GM19035 (cell line): ENCODE data around the gene ADAMTSL2.

Experiments used
- ATAC-seq: cut with Tn5 transposase; IDR thresholded peaks from one replicate; pipeline ENCODE4 v1.9.1; 2021; ENCODE audit not compliant: unreplicated experiment

Gene ADAMTSL2

DNA sequence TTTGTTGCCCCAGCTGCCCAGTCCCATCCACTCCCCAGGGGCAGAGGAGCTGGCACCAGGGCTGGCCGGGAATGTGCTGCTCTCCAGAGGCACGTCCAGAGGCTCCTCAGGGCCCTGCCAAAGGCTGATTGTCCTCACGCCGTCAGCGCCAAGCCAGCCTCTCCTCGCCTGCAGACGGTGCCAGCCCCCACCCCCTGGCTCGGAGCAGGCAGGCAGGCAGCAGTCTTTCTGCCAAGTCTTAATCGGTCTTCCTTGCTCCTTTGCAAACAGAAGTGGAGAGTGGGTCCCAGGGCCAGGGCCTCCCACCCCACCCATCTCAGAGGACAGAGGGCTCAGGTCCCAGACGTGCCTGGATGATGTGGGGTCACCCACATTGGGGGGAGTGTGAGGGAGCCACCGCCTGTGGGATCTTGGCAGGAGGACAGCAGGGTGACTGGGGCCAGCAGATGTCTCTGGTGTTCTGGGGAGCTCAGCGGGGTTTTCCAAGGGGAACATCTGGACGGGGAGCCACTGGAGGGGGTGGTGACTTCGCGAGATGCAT is 38.4 kb downstream of the ADAMTSL2 start:
- no peak for ATAC-seq

DNA sequence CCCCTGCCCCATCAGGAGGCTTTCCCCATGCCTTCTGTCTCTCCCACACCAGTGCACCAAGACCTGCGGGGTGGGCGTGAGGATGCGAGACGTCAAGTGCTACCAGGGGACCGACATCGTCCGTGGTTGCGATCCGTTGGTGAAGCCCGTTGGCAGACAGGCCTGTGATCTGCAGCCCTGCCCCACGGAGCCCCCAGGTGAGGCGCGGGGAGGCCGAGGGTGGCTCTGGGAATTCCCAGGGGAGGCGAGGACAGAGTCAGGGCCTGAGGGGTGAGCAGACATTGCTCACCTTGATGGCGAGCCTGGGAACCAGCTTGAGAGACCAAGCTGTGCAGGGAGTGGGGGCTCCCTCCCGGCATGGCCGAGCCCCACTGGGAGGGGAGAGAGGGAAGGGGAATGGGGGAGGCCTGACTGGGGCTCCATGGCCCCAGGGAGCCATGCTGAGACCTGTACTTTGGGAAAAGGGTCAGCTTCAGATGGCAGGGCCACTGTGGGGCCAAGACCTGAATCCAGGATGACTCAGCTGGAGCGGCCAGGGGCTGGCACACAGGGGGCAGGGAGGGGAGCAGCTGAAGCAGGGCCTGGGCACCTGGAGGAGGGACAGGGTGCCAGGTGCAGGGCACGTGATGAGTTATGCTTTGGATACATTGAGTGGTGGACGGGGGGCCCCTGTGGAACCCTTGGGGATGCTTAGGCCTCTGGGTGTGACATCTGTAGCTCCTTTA is 39.4 kb downstream of the ADAMTSL2 start:
- no peak for ATAC-seq

DNA sequence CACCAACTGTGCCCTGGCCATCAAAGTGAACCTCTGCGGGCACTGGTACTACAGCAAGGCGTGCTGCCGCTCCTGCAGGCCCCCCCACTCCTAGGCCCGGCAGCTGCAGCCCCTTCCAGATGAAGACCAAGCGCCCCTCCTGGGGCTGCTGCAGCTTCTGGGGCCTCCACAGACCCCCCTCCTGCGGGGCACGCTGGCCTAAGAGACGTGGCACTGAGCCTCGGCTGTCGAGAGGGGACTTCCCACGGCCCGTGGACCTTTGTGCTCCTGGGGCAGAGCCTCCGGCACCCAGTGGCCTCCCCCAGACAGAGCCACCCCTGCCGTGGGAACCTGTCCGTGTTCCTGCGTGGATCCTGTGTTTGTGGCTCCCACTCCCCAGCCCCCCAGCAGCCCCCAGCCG is 40.3 kb downstream of the ADAMTSL2 start:
- no peak for ATAC-seq

DNA sequence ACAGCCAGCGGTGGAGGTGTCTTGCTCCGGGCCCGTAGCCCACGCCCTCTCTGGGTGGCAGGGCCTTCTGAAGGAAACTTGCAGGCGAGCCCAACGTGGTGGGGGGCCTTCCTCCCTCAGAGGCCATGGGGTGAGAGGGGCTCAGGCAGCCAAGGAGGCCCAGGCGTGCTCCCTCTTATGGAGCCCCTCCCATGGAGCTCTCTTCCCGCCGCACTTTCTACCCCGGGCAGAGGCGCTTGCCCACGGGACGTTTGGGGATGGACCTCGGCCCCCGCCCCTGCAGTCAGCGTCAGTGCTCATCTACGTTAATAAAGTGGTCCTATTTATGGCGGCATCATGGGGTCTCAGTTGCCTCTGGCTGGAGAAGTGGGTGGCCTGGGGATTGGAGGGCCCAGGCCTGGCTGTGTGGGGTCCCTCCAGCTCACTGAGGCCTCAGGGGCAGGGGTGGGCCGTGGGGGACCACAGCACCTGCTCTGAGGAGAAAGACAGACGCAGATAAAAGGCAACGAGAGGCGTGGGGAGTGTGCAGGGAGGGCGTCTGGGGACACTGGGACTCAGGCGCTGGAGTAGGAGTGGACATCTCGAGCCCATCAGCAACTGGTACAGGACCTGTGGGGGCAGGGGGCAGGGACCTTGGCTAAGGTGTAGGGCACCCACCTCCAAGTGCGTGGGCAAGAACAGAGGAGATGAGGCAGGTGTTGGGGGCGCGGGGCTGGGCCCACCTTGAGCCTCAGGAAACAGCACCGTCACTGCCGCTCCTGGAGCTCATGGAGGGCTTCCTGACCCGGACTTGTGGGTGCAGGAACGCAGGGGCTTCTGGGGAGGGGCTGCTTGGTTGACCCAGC is 40.9 kb downstream of the ADAMTSL2 start:
- ATAC-seq = no peak

DNA sequence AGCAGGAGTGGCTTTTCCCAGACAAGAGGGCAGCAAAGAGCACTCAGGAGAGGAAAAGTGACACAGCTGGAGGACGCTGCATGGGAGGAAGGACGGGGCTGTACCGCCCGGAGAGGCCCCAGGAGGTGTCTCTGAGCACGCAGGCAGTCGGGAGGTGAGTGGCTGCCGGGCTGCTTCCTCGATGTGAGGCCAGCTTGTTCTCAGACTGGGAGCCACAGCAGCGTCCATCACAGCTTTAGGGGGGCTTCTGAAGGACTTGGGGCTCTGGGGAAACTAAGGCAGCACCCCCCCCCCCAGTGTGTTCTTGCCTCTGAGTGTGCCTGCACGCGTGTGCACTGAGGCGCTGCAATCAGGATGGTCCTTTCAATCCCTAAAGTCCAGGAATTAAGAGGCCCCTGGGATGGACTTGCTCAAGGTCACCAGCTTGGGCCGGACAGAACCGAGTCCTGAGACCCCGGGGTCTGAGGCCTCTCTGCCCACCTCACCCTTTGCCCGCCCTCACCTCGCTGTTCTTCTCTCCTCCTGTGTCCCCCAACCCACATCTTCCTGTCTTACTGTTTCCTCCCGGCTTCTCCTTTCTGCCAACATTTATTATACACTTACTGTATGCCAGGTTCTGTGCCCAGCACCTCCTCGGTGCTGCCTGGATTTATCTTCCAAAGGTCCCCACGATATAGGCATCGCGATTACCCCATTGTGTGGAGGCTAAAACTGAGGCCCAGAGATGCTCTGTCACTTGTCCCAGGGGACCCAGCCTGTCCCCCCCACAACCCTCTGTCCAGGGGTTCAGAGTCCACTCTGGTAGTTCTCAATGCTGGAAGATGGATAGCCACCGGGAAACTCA is 41.7 kb downstream of the ADAMTSL2 start:
- ATAC-seq = no peak

DNA sequence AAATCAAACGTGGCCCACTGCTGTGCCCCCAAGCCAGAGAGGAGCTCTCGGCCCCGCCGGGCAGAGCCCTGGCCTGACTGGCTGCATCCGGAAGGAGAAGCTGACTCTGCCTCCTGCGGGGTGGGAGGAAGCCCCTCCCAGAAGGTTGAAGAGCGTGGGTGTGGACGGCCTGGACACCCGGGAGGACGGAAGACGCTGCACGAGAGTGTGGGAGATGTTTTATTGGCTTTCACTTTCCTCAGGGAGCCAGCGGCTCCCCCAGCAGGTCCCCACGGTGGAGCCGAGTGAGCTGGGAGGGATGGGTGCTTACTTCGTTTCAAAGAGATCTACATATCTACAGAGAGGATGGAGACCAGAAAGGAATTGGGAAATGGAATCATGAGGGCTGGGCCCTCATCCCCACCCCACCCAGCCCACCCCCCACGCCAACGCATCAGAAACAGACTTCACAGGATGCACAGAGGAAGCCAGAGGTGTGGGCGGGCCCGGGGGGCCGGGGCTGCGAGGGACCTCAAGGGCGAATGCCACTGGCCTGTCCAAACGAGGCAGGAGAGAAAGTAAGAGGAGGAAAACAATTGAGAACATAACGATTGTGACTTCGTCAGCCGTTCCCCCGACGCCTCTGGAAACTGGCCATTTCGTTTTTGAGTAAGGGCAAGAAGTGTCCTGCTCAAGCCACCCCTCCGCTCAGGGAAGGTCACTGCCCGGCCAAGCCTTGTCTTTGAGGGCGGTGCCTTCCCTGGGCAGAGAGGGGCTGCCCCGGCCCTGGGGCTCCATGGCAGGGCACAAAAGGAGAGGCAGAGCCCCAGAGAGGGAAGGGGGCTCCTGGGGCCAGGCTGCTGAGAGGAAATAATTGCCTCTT is 42.6 kb downstream of the ADAMTSL2 start:
- no peak for ATAC-seq

DNA sequence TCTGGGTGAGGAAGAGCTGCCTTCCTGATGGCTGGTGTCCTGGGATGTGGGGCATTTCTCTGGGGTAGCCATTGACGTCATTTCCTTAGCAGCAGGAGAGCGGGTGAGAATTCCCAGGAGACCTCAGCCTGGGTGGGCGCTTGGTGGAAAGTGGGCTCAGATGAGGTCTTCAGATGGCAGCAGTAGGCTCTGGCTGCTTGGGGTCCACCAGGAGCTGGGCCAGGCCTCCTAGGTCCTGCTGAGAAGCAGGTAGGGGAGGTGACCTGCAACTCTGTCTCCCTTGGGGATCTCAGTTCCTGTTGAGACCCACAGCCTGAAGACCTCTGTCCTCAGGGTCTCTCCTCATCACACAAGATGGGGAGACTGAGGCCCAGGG is 43.2 kb downstream of the ADAMTSL2 start:
- ATAC-seq = no peak

DNA sequence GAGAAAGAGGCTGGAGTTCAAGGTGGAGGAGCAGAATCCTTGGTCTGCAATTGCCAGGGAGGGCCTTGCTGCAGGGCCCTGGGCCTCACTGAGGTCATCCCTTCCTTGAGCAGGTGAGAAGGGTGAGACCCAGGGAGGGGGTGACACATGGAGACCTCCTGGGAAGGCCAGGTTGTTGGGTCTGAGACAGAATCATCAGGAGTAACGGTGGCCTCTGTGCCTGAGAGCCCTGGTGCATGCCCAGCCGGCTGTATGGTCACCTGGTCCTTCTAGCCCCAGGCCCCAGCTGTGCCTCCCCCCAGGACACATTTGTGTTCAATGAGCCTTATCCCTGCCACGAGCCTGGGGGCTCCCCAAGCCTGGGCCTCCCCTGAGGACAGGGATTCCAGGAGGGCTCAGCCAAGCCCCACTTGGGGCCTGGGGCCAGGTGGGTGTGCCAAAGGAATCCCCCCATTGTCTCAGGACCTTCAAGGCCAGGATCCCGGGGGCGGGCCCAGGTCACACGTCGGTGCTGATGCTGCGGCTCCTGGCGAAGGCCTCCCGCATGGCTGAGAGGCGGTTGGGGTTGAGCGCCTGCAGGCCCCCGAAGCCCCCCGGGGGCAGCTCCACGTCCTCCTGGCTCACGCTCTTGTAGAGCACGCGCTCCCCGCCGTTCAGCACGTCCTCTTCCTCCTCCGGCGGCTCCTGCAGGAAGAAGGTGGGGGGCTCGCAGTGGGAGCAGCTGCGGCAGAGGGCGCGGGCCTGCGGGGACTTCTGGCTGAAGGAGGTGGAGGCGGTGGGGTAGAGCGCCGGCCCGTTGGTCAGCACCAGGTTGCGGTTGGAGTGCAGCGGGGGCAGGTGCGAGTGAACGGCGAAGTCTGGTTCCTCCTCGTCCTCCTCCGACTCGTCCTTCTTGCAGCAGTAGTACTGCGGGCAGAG is 44.3 kb downstream of the ADAMTSL2 start:
- no peak for ATAC-seq

DNA sequence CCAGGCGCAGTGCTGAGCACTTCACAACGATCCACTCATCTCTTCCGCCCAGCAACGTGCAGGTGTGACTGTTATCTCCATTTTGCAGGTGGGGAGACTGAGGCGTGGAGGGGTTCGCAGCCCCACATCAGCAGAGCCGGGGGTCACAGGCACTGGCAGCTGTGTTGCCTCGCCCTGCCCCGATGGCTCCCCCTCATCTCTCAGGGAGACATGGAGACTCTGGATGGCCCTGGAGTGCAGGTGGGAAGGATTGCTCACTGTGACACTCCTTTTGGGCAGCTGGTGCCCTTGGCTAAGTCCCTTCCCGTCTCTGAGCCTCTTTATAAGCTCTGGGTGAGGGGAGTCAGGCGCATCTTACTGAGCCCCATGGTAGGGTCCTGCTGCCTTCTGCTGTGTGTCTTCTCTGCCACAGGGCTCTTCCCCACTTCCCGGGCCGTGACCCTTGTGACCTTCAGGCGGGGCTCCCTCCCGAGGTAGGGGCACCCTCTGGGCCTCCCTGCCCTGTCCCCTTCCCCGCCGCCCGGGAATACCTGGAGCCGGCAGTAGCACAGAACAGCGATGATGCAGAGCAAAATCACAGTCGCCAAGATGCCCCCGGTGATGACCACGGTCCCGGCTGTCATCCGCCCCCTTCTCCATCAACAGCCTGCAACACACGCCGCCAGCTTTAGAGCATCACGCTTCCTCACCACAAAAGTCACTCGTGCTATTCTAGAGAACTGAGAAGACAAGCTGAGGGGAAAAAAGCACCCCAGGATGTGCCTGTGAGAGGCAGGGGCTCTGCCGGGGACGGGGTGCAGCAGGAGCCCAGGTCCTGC is 45.3 kb downstream of the ADAMTSL2 start:
- no peak for ATAC-seq

DNA sequence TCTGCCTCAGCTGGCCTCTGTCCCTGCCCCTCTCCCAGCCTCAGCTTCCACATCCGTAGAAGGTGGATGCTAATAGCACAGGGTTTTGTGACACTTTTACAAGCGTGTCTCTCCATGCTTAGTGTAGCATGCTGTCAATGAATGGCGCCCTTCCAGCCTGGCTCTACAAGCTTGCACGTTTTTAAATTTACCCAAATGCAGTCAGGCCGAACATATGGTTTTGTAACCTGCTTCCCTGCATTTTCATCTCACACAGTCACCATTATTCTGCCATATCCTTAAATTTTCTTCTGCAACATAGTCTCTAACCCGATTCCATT is 45.9 kb downstream of the ADAMTSL2 start:
- no peak for ATAC-seq

DNA sequence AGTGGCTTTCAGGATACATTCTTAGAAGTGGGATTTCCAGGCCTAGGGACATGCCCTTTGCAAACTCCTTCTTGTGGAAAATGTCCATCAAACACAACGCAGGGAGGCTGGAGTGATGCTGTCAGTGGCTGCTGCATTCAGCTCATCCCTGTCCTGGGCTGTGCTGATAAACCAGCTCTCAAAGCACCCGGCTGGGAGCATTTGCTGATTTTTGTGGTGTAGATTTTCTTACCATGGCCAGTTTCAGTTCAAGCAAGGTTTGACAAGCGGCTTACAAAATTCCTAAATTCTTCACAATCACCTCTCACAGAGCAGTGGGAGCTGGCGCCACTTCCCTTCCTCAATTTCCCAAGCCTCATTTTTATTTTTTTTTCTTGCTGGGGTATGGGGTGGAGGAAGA is 46.5 kb downstream of the ADAMTSL2 start:
- ATAC-seq = no peak

DNA sequence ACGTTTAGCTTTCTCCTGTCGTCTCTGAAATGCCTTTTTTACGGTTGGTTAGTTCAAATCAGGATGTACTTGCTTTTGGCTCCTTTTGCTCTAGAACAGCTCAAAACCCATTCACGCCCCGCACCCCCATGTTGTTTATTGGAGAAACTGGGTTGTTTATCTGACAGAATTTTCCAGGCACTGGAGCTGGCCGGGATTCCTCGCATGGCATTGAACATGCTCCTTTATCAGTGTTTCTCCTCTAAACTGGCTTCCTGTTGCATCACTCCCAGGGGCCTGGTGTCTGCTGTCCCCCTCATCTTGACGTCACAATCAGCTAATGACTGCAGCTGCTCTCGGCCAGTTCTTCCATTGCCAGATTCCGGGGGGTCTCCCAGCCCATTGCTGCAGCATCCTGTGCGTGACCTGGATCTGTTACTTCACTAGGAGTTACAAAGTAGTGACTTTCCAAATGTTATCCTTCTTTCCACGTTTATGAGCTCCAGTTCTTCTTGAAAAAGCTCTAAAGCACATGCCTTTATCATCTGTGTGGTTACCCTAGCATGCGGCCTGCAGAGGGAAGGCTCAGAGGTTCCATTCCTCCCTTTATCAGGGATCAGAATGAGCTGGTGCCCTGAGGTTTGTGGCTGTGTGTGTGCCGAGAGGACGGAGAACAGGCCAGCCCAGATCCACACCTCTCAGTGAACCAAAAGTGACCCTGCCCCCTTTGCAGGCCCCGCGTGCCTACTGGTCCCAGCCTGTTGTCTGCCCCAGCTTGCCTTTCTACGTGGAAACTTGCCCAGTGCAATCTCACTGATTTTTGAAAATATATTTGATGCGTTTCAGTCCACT is 47.2 kb downstream of the ADAMTSL2 start:
- ATAC-seq = no peak

DNA sequence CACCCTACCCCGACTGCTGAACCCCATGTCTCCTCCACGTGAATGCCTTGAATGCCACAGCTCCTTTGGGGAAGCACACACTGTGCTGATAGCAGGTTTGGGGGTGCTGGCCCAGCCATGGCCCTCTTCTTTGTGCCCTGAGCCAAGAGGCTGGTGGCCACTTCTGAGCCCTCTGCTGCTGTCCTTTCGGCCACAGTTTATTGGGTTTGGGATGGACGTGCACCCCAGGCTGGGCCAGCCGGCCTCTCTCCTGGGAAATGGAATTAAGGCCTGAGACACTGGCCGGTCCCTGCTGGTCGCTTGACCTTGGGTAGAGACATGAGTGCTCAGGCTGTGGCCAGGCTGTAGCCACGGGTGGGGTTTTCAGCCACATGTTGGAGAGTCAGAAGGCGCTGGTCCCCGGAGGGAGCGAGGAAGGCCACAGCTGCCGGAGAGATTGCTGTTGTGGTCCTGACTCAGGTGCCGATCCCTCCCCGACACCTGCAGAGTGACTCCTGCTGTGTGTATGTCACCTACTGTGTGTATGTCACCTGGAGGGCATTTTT is 48.1 kb downstream of the ADAMTSL2 start:
- ATAC-seq = no peak

DNA sequence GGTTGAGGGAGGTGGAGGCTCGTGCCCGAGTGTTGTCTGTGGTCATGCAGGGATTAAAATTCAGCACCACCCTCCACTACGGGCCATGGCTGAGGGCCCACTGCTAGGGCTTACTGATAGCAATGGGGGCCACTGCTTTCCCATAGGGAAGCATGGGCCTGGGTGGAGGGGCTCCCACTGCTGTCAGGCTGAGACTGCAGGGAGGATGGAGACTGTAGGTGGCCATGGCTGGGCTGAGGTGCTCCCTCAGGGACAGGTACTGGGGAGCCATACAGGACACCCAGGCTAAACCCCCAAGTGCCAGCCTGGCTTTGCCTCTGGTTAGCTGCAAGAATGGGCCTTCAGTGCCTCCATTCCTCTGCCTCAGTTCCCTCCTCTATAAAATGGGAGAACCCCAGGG is 48.6 kb downstream of the ADAMTSL2 start:
- ATAC-seq = no peak

DNA sequence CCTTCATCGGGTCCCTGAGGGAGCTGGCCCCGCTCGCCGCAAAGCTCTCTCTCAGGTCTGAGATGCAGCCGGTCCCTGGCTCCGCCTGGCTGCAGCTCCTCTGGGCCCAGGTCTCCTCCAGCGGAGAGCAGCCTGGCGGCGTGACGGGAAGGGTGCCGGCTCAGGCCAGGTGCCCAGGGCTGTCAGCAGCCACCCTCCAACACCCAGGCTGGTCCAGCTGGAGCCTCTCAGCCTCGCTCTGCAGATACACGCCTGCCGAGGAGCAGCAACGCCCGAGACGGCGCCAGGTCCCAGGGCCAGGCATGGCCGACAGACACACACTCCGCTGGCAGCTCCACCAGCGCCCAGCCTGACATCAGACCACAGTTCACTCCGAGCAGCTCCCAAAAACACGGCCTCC is 49.1 kb downstream of the ADAMTSL2 start:
- ATAC-seq = no peak

DNA sequence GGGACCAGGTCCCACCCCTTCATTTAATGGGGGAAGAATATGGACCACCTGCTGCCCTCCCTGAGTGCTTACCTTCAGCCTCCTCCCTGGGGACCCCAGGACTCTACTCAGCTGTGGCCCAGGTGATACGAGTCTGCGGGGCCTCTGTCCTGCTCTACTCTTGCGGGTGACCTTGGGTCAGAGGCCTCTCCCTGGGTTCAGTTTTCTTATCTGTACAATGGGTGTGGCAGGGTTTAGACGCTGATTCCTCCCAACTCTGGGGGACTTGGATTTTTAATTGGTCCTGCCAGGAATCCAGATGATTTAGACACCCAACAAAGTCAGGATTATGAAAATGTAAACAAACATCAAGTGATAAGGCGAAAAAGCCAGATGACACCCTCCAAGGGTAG is 49.7 kb downstream of the ADAMTSL2 start:
- no peak for ATAC-seq
